GM21737 (cell line): ENCODE results near the gene CFAP119.

Source experiments
- ATAC-seq: cut with Tn5 transposase; IDR thresholded peaks from one replicate; pipeline ENCODE4 v1.9.1; 2021; ENCODE audit warnings: mild to moderate bottlenecking, moderate library complexity; ENCODE audit not compliant: unreplicated experiment

CFAP119 gene

DNA sequence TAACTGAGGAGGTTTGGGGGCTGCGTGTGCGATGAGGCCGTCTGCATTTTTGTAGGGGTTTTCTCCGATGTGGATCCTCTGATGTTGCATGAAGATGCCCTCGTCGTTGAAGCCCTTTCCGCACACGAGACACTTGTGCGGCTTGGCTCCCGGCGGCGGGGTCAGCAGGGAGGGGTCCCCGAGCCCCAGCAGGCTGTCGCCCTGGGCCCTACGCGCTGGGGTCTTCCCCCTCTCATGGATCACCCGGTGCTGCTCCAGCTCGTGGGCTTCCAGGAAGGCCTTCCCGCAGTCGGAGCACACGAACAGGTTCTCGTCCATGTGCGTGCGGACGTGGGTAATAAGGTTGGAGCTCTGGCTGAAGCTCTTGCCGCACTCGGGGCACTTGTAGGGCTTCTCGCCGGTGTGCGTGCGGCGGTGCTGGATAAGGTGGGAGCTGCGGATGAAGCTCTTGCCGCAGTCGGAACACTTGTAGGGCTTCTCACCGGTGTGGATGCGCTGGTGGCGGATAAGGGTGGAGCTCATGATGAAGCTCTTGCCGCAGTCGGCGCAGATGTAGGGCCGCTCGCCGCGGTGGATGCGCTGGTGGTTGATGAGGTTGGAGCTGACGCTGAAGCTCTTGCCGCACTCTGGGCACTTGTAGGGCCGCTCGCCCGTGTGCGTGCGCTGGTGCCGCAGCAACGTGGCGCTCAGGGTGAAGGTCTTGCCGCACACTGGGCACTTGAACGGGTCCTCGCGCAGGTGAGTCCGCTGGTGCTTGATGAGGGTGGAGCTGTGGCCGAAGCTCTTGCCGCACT lies 20.8 kb upstream of the CFAP119 start:
- ATAC-seq, result no peak

DNA sequence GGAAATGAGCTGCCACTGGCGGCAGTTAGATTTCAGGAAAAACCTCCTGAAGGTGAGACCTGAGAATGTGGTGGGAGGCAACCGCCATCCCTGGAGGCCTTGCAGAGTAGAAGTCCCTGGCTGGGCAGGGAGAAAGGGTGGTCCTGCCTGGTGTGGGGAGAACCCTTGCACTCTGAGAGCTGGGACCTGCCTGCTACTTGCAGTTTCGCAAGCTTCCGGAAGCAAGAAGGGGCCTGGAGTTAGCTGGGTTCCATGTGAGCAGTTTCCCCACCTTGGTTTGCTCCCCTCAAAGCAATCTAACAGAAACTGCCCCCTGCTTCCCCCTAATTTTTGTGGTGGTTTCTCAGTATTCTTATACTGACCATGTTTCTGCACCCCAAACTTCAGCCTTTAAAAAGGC lies 18.7 kb upstream of the CFAP119 start:
- ATAC-seq, result no peak

DNA sequence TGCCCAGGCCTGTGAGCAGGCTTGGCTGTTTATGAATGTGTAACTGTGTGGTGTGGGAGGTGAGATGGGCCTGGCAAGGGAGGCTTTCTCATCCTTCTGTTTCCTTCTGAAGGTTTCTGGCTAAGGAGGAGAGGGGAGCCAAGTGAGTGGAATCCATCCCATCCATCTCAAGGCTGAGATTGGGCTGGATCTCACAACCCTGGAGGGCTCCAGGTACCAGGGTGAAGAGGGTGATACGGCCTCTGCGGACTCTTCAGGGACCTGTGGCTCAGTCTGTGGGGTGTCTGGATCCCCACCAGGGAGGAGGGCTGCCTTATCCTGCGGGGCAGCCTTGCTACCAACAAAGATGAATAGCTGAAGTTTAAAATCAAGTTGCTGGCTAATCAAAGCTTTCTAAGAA lies 18.2 kb upstream of the CFAP119 start:
- ATAC-seq, result no peak

DNA sequence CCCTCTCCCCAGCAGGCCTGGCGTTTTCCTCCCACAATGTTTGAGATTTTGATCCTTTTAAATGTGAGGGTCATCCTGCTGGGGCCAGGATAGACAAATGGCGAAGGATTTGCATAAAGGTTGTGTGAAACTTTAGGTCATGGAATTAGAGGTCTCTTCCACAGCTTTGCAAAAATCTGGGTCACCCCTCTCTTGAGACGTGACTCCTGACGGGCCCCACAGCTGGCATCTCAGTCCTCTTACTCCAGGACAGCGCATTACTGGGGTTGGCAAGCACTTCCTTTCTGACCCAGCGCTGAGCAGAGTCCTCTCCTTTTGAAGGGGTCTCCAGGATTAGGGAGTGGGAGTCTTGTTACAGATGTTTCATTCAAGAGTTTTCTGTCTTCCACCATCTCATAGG lies 17.7 kb upstream of the CFAP119 start:
- ATAC-seq, result no peak

DNA sequence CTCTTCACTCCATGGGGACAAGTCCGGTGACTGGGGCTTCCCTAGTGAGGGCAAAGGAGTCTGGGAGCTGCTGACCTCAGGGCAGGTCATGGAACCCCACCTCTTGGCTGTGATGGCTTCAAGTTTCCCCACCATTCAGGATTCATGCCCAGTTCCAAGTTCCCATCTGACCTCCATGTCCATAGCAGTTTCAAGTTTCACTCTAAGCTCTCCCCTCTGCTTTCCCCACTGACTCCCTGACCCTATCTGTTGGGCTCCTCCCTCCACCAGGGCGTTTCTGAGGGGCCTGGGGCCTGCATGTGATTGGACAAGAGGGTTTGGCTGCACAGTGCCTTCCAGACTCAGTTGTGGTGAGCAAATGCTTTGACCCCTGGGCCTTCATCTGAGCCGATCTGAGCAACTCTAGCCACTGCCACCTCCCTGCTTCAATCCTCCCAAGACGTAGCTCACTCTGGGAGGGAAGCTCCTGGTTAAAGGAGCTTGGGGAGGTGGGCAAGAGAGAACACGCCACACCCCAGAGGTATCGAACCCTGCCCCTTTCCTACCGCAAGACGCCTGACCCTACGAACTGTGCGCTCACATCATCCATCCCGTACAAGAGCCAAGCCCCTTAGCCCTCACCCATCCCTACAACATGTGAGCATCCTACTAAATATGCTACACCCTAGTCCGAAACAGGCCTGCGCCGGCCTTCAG lies 16.8 kb upstream of the CFAP119 start:
- no peak for ATAC-seq

DNA sequence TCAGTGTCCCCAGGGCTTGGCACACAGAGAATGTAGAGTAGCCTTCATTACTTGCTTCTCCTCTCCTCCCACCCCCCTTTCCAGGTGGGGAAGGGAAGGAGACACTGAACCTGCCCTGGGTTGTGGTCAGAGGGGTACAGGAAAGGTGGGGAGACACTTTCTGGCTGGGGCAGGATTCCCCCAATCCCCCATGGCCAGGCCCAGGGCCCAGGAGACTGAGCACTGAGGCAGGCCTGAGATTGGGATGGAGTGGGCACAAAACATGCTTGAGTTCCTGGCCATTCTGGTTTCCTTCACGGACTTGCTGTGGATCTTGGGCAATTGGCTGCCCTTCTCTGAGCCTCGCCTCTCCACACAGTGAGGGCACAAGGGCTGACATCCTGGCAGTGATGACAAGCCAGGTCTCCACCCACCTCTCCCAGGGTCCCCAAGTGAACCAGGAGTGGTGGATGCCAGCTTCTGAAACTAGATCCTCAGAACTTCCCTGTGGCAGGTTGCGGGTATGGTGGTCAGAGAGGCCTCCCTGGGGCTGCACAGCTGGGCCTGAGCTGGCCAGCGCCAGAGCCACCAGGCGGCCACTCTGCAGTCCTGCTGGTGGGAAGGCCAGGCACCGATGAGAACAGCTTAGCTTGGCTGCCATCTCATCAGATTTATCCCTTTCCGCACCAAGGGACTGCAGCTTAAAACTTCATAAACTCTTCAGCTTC lies 15.9 kb upstream of the CFAP119 start:
- no peak for ATAC-seq

DNA sequence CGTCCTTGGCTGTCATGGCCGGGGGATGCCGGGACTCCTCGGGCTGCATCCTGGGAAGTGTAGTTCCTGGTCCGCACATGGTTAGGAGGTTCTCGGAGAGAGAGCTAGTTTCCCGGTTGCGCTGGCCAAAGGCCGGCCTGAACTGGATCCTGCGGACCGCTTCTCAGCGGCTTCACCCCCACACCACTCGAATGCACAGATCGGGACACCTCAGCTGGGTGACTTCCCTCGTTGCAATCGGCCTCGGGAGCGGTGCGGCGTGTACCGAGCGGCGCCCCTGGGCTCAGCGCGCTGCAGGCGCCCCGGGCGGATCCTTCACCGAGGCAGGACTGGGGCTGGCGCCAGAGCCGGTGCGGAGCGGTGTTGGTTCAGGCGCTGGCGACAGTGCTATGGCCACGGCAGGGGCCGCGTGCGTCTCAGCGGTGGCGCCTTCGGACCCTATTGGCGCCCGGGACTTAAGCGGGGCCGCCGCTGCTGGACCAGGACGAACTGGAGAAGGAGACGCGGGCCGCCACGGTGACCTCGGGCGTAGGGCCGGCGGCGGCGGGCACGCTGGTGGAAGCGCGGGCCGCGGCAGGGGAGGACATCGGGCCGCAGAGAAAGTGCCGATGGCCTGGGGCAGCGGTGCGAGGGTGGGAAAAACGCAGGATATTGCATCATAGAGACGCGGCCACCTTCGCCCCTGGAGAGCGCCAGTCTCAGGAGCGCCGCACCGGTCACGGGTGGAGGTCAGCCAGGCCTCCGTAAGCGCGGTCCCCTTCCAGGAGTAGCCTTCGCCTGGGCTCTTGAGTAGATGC lies 13.7 kb upstream of the CFAP119 start:
- peak; percentile 59 for ATAC-seq

DNA sequence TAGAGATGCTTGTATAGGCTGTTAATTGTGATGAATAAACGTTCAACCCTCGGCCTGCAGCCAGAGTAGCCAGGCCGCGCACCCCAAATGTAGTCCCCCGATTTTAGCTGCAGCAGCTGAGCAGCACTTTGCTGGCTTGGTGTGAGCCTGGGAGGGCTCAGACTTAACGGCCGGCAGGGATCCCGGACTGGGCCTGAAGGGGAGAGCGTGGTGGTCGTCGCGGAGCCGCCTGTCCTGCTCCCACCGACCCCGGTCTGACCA lies 13.2 kb upstream of the CFAP119 start:
- ATAC-seq, result no peak

DNA sequence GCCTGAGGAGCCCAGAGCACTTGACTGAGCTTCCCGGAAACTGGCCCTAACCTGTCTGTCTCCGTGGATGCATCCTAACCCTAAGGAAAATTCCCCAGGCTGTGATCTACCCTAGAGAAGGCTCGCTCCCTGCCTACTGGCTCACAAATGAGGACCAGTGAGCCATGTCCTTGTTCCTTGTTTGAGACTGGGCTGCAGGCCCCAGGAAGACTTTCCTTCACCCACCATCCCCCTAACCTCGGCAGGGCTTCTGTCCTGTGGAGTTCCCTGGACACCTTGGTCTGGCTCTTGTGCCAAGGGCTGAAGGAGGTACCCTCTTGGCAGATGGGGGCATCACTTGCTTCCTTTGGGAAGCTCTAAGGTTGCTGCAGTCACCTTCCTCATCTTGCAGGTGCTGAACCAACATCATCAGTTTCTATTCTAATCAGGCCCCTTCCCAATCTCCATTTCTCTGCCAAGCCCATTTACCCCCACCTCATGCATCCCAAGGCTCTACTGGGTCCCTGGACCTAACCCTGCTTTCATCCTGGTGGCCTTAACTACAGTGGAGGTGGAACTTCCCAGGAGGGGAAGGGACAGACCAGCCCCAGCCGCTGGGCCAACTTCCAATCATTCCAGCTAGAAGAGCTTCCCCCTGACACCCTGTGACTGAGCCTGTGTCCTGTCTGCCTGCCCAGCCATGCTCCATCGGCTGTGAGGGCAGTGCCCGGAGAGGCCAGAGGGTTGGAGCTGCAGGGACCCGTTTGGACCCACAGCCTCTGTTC lies 12.7 kb upstream of the CFAP119 start:
- ATAC-seq, result no peak

DNA sequence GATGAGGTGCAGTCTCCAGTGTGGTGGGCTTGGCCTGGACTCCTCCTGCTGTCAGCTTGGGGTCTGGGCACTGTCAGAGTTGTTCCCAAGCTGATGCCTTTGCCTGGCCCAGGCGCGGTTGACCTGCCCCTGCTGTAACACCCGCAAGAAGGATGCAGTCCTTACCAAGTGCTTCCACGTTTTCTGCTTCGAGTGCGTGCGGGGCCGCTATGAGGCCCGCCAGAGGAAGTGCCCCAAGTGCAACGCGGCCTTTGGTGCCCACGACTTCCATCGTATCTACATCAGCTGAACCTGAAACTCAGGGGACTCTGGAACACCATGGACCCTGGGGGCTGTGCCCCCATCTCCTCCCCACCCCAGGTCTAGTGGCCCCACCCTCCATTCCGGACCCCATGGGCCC lies 12.0 kb upstream of the CFAP119 start:
- ATAC-seq, result no peak

DNA sequence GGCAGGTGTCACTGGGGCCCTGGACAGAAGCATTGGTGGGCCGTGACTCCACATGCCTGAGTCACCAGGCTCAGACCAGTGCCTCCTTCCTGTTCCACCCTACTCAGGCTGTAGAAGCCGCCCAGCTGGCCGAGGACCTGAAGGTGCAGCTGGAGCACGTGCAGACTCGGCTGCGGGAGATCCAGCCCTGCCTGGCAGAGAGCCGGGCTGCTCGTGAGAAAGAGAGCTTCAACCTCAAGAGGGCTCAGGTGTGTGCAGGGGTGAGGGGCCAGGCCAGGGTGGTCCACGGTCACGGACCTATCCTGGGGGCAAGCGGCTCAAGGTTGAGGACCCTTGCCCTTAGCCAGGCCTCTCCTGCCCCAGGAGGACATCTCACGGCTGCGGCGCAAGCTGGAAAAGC lies 9.9 kb upstream of the CFAP119 start:
- ATAC-seq, result no peak

DNA sequence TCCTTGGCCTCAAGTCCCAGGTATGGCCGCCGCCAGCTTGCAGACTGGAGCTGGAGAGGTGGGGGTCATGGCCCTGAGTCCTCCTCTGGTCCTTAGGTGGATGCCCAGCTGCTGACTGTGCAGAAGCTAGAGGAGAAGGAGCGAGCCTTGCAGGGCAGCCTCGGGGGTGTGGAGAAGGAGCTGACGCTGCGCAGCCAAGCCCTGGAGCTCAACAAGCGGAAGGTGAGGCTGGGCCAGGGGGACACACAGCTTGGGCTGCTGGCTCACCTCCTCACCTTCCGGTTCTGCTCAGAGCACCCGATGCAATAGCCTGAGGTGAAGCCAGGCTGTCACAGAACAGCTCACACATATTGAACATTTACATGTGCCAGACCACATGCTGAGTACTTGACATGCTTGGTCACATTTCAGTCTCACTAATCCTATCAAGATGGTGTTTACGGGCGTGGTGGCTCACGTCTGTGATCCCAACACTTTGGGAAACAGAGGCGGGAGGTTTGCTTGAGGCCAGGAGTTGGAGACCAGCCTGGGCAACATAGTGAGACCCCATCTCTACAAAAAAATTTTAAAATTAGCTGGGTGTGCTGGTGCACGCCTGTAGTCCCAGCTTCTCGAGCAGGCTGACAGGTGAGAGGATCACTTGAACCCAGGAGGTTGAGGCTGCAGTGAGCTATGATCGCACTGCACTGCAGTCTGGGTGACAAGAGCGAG lies 7.7 kb upstream of the CFAP119 start:
- ATAC-seq, result no peak

DNA sequence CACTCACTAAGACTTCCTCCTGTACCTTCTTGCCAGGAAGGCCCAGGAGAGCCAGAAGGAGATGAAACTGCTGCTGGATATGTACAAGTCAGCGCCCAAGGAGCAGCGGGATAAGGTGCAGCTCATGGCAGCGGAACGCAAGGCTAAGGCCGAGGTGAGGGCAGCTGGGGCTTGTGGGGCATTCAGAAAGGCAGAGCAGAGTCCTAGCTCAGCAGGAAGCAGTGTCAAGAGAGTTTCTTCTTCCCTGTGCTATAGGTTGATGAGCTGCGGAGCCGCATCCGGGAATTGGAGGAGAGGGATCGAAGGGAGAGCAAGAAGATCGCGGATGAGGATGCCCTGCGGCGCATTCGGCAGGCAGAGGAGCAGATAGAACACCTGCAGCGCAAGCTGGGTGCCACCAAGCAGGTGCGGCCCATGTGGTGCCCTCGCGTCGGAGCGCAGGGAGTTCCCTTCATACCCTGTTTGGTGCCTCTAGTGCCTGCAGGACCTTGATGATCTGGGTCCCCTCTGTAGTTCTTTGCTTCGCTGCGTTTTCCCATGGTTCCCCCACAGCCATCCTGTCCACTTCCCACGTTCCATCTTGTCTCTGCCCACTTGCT lies 6.8 kb upstream of the CFAP119 start:
- no peak for ATAC-seq

DNA sequence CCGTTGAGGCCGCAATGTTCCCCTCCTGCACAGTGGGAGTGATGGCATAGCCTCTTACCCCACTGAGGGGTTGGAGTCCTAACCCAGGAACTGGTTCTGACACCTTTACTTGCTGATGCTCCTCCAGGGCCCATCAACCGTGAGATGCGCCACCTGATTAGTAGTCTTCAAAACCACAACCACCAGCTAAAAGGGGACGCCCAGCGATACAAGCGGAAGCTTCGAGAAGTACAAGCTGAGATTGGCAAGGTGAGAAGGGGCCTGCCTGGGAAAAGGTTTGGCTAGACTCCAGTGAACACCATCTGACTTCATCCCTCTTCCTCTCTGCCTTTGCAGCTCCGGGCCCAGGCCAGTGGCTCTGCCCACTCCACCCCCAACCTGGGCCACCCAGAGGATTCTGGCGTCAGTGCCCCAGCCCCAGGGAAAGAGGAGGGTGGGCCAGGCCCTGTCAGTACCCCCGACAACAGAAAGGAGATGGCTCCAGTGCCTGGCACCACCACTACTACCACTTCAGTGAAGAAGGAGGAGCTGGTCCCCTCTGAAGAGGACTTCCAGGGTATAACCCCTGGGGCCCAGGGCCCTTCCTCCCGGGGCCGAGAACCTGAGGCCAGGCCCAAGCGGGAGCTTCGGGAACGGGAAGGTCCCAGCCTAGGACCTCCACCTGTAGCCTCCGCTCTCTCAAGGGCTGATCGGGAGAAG lies 6.1 kb upstream of the CFAP119 start:
- no peak for ATAC-seq

DNA sequence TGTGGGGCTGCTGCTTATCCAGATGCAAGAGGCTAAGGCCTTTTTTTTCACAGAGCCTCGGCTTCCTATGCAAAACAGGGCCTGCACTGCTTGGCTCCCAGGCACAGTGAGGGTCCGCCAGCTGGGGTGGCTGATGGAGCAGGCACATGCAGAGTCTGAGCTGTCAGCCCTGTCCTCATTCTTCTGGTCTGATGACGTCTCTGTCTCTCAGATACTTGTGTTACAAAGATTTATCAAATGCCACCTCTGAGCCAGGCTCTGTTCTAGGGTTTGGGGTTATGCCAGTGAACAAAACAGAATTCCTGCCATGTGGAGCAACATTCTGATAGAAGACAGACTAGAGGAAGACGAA lies 5.0 kb upstream of the CFAP119 start:
- no peak for ATAC-seq

DNA sequence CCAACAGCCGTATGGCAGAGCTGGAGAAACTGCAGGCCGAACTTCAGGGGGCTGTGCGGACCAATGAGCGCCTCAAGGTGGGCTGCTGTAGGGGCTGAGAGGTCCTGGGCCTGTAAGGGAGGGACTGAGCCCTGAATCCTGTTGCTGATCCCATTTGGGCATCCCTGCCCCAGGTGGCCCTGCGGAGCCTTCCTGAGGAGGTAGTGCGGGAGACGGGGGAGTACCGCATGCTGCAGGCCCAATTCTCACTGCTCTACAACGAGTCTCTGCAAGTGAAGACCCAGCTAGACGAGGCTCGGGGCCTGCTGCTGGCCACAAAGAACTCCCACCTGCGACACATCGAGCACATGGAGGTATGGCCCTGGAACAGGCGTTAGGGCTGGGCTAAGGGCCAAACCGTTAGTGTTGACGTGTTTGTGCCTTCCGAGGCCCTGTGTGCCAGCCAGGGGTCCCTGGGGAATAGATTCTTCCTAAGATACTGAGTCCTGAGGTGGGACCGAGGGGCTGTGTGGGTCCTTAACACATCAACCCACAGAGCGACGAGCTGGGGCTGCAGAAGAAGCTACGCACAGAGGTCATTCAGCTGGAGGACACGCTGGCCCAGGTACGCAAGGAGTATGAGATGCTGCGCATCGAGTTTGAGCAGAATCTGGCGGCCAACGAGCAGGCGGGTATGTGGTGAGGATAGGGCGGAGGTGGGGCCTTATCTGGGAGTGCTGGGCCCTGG lies 4.5 kb upstream of the CFAP119 start:
- no peak for ATAC-seq

DNA sequence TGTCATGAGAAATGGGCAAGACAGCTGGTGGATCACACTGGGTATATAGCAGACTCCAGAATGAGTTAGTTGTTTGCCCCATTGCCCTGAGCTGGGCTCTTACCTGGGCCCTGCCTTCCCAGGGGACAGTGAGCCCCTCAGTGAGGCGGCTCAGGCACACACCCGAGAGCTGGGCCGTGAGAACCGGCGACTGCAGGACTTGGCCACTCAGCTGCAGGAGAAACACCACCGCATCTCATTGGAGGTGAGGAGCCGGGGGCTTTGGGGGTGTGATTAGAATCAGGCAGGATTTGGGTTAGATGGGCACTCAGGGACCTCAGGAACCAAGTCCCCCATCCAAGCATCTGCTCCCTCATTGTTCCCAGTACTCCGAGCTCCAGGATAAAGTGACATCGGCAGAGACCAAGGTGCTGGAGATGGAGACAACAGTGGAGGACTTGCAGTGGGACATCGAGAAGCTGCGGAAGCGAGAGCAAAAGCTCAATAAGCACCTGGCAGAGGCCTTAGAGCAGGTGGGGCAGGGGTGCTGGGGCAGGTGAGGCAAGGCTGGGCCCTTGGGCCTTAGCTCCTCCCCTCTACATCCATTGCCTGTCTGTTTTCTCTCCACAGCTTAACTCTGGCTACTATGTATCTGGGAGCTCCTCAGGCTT lies 3.1 kb upstream of the CFAP119 start:
- ATAC-seq, result no peak

DNA sequence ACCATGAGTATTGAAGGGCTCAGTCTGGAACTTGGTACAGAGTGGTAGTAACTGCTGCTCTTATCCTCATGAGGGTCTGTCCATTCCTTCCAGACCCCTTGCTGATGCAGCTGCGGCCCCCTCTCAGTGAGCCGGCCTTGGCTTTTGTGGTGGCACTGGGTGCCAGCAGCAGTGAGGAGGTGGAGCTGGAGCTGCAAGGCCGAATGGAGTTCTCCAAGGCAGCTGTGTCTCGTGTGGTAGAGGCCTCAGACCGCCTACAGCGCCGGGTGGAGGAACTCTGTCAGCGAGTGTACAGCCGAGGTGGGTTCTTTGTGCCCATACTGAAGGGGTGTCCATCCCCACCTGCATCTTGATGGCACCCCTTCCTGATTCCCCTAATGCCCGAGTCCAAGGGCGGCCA lies 2.2 kb upstream of the CFAP119 start:
- ATAC-seq, result no peak
